Right renal cortex interstitium (tissue), 3 donors: ENCODE measurements around the gene GK. TPM values are rescaled to one million over a fixed set of nuclear protein-coding genes. Genes with fewer than 3 reads are reported as not detected.
A peak's percentile ranks its signal among the peaks of the same experiment; 100 is the strongest.
"Not testable (repeated sequence)": the region's sequence is repeated elsewhere in the genome, so short reads cannot be mapped to it uniquely, and the experiment has no call there.

Experiments
- DNase-seq, 3 donors: peaks; one replicate each; pipeline ENCODE4 v3.0.0-alpha.2; 2013; ENCODE audit warnings: low read depth in 3 of 3, low spot score in 2 of 3
- polyA plus RNA-seq, 3 donors: library from polyadenylated mRNA; unstranded; fragments of 120-200 nt; gene quantifications; one replicate each; pipeline ENCODE4 v1.2.1, GENCODE V29; 2013; ENCODE audit not compliant: insufficient read length in 3 of 3

GK gene
- polyA plus RNA-seq, 3 donors: 85.4 to 110 (median 103) TPM

DNA sequence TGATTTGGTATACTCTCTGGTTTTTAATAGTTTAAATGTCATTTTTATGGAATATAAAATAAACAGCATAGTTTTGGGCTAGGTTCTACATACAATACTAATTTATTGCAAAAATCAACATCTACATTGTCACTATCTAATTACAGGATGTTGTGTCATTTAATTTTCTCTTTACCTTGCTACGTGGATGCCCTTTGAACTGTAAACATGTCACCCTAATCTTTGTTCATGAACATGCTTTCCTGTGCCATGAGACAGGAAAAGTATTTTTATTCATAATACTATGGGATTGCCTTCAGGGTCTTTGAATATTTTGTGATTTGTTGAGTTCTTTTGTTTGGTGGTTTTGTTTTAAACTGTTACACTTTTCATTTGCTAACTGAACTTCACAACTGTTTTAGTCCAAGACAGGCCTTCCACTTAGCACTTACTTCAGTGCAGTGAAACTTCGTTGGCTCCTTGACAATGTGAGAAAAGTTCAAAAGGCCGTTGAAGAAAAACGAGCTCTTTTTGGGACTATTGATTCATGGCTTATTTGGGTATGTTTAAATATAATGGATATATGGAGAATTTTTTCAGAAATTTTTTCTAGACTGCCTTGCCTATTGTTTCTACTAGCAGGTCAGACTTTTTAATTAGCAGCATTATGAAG, 40.9 kb downstream of the GK start:
- DNase-seq: no peak

GRCh38 chrX:30702736-30703135, 49.5 kb downstream of the GK start:
- no peak for DNase-seq

DNA sequence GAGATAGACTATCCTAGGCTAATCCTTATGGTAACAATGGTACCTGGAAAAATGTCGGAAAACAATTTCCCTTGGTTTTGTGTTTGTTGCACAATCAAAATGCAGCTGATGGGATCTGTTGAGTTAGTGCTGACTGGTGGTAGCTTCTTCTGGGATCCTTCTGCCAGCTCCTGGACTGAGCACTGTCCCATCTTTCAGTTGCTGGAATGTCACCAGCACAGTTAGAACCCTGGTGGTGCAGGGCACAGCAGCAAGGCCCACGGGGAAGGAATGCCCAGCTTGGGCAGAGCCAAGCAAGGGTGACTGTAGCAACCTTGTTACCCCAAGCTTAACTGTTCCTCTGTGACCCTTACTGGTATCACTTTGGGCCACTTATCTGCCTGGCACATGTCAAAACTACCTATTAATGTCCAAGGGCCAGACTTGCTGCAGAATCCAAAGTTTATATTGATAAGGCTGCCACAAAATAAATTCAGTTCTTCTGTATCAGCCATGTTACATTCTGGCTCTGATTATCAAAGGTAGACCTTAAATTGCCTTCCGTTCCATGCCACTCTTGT, 53.1 kb downstream of the GK start:
- DNase-seq: no peak

- no peak for DNase-seq
These were observed 59.0 kb downstream of the GK start for GRCh38 chrX:30712214-30712613.

GRCh38 chrX:30713061-30713525, 59.9 kb downstream of the GK start:
- DNase-seq: peak in 2 of 3 donors; percentile 4 to 19

GRCh38 chrX:30714138-30714537, 60.9 kb downstream of the GK start:
- DNase-seq: no peak

- no peak for DNase-seq
These were observed 62.8 kb downstream of the GK start for GRCh38 chrX:30715976-30716375.

- no peak for DNase-seq
These were observed 80.8 kb downstream of the GK start for GRCh38 chrX:30733852-30734660.

GRCh38 chrX:30734782-30735181, 81.6 kb downstream of the GK start:
- DNase-seq: no peak

- peak; percentile 10 to 19 (median 12) for DNase-seq
These were observed 82.6 kb downstream of the GK start for GRCh38 chrX:30735839-30736238.

DNA sequence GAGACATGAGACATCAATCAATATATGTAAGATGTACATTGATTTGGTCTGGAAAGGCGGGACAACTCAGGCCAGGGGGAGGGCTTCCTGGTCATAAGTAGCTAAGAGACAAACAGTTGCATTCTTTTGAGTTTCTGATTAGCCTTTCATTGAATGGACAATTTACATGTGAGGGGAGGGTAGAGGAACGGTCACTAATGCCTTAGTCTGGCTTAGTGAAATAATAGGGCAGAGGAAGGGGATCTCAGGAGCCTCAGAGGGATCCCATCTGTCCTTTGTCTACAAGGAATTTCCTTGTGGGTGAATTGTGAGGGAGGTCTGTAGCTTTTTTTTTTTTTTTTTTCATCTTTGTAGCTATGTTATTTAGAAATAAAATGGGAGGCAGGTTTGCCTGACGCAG, 88.3 kb downstream of the GK start:
- no peak for DNase-seq

- no peak for DNase-seq
These were observed 95.2 kb downstream of the GK start for GRCh38 chrX:30748342-30748960.

GRCh38 chrX:30751497-30751896, 98.3 kb downstream of the GK start:
- no peak for DNase-seq

DNA sequence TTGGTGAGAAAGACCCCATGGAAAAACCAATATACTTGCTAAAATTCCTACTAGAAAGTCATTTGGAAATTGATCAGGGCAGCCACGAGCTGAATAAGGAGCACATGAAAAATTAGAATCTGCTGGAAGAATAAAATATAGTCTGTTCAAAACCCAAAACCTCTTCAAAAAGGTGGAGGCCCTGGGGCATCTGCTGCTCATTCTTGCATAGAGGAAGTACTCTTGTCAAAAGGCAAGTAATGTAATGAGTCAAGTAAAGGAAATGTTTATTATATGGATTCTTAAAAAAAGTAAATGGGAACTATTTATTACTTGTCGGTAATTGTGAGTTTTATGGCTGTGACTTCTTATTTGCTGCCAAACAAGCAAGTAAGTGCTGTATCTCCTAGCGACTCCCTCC, 109.5 kb downstream of the GK start:
- no peak for DNase-seq

GRCh38 chrX:30773764-30774163, 120.5 kb downstream of the GK start:
- DNase-seq: not testable (repeated sequence)

DNA sequence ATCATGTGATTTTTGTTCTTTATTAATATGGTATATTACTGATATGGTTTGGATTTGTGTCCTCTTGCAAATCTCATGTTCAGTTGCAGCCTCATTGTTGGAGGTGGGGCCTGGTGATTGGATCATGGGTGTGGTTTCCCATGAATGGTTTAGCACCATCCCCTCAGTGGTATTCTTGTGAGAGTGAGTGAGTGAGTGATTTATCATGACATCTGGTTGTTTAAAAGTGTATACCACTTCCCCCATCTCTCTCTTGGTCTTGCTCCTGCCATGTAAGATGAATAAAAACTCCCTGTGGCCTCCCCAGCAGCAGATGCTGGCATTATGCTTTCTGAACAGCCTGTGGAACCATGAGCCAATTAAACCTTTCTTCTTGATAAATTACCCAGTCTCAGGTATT, 124.4 kb downstream of the GK start:
- no peak for DNase-seq

GRCh38 chrX:30779453-30780030, 126.3 kb downstream of the GK start:
- DNase-seq: no peak
